HG02571 (cell line): ENCODE measurements around the gene TACR2.
A peak's percentile ranks its signal among the peaks of the same experiment; 100 is the strongest.

Source experiments
- ATAC-seq: cut with Tn5 transposase; IDR thresholded peaks from one replicate; pipeline ENCODE4 v1.9.1; 2021; ENCODE audit warnings: mild to moderate bottlenecking, moderate library complexity; ENCODE audit not compliant: unreplicated experiment

TACR2 gene

DNA sequence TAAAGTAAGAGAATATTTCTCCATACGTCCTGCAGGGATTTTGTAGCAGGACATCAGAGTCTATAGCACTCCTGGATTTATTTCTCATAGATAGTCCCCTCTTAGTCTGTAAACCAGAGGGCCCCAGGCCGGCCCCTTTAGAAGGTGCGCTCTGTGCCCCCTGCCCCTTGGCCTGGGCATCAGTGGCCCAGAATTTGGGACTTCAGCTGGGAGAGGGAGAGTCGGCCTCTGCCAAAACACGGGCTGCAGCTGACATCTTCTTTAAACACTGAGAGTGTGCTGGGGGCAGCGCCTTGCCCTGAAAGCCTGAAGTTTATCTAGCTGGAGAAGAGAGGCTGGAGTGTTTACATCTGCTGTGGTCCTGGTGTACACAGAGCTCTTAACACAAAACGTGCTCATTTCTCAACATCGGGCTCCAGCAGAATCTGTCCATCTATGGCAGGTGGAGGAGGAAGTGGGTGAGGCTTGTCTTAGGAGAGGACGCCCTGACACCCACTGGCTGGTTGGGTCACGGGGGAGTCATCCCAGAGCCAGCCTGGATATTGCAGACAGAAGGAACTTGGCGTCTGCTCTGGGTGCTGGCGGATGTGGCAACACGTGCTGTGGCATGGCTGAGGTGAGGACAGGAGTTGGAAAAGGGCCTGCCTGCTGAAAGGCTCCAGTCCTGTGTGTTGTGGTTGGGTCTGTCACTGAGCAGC lies 5.0 kb upstream of the TACR2 start:
- no peak for ATAC-seq

DNA sequence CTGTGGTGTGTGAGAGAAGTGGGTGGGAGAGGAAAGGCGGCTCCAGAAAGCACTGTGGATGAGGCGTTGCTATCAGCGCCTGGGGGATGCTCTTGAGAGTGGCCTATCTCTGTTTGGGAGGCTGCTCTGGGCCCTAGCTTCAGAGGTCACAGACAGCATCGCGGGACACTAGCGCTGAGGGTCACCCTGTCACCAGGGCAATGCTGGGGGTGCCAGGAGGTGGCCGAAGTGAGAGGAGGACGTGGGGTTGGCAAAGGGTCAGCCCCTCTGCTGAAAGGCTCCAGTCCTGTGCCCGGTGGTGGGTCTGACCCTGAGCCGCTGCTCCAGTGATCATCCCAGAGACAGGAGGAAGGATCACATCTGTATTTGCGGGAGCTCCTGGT lies 3.0 kb upstream of the TACR2 start:
- ATAC-seq = no peak

DNA sequence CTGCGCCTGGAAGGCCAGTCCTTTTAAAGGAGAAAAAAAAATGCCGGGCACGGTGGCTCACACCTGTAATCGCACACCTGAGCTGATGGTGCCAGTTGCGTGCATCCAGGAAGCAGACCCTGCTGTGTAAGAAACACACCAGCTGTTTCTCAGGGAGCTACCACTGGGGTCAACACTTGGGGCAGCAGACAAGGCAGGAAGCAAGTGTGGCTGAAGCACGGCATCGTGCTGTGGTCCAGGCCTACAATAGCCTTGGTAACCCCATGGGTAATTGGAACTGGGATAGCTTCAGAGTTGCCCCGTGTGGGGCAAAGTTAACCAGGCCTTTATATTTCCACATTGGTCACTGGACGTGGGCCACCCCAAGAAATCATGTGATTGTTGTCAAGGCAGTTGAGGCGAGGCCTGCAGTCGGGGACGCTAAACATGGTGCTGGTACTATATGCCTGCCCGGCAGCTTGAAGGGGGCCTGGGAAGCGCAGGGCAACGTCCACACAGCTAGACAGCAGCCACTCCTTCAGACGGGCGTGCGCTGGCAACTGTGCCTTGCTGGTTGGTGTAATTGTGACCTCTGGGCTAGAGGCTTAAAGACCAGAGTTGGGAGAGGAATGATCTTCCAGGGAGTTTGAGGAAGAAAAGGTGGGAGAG lies 2.5 kb upstream of the TACR2 start:
- no peak for ATAC-seq

DNA sequence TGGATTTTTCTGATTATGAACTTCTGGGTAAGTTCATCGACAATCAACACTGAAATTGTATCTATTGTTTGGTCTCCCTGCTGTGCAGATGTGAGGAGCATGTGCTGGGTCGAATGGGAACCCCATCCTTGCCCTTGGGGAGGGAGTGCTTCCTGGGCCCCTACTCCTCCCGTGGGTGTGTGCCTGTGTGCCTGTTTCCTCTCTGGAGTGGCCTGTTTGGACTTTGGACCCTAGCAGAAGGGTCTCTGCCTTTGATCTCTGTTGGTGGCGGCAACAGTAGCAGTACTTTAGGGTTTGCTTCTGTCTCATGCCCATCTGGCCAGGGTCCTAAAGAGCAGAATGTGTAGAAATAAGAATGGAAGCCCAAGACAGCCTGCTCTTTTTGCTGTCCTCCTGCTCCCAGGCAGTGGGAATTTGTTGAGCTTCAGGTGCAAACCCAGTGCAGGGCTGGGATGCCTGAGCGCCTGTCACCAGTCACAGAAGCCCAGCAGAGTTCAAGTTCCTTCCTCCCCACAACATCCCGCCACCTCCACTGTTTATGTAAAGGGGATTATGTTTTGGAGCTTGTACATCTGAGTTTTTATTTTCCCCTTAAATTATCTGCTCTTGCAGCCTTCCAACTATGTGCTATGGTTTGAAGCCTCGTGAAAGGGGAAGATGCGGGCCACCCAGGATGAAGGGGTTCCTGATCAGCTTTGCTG lies 1.5 kb upstream of the TACR2 start:
- ATAC-seq = no peak

DNA sequence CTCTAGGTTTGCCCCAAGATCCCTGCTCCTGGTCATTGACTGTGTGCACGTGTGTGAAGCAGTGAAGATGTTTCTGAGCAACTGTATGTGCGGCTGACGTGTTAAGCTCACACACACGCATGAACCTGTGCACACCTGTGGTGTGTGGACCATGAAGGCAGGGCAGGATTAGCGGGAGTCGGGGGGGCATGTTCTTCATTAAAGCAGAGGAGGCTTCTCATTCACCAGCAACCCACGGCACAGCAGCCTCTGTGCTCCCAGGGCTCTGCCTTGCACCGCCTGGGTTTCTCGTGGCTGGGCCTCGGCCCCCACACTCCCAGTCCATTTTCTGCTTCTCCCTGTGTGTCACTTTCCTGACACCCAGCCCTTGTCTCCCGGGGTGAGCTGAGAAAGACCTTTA lies 824 bp upstream of the TACR2 start:
- no peak for ATAC-seq

DNA sequence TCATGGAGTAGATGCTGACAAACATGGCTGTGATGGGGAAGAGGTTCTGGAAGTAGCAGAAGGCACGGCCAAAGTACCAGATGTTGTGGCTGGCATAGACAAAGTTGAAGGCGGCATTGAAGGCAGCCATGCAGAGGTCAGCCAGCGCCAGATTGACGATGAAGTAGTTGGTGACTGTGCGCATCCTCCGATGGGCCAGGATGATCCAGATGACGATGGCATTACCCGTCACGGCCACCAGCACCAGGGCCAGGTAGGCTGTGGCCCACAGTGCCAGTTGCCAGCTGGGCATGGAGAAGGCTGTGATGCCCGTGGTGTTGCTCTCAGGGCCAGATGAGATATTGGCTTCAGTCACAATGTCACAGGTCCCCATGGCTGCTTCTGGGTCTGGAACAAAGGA lies 767 bp downstream of the TACR2 start:
- no peak for ATAC-seq

DNA sequence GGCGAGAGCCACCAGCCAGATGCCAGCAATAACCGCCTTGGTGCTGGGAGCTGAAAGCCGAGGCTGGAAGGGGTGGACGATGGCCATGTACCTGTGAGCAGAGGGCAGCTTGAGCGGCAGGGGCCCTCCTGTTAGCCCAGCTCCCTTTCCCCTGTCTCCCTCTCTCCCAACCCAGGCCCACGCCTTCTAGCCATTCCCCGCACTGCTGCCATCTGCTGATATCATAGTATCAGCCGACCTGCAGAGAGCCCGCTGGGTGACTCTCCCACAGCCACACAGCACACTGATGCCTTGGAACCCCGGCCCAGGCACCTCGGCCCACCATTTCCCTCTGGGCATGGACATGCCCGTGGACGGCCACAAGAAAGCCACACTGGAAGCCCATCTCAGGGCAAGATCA lies 1.7 kb downstream of the TACR2 start:
- ATAC-seq = no peak

DNA sequence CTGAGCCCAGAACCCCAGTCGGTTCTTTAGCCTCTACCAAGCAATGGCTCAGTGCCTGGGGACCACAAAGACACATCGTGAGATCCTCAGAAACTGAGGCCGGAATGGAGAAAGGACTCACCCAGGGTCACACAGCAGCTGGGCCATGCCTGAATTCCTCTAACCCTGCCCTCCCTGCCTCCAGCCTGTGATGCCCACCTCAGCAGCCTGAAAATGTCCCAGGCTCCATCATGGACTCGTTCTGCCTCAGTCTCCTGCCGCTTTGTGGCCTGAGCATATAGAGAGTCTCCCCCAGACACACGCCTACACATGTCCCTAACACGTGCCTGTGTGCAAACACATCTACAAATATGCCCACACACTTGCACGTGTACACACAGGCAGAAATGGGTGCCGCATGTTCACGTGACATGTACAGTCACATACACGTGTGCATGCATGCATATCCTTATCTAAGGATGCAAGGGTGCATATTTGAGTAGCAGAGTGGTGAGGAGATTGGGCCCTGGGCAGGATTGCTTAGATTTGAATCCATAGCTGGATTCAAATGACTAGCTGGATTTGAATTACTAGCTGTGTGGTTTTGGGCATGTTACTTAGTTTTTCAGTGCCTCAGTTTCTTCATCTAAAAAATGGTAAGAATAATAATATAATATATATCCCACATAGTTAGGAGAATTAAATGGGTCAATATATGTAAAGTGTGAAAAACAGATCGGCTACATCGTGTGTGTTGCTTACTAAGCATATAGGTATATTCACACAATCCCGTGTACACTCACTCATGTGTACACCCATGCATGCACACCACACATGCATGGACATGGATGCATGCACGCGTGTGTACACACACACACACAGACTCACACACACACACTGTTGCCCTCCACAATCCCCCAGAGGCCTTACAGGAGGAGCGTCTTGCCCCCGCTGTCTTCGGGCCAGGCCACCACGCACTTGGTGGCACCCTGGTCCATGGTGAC lies 2.4 kb downstream of the TACR2 start:
- no peak for ATAC-seq

DNA sequence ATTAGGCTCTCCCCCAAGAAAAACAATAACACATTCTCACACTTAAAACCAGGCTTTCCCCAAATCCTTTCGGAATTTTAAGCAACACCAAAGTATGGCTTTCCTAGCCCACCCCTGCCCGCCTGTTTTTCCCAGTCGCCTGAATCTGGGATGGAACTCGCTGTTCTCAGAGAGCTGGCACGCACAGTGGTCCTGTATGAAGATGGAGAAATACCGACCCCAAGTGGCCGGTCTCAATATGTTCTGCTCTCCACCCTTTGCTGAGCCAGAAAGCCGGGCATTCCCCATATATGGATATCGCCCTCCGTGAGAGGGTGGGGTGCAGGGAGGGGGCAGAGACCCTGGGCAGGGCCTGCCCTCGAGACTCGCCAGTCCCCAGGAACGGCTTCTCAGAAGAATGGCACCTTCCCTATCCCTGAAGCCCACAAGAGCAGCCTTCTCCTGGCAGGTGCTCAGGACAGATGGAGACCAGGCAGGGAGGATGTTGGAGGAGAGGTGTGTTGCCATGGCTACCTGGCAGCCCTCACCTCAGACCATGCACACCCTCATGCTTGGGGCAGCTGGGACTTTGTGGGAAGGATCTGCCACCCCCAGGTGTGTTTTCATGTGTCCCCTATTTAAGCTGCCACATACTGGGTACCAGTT lies 3.4 kb downstream of the TACR2 start:
- no peak for ATAC-seq

DNA sequence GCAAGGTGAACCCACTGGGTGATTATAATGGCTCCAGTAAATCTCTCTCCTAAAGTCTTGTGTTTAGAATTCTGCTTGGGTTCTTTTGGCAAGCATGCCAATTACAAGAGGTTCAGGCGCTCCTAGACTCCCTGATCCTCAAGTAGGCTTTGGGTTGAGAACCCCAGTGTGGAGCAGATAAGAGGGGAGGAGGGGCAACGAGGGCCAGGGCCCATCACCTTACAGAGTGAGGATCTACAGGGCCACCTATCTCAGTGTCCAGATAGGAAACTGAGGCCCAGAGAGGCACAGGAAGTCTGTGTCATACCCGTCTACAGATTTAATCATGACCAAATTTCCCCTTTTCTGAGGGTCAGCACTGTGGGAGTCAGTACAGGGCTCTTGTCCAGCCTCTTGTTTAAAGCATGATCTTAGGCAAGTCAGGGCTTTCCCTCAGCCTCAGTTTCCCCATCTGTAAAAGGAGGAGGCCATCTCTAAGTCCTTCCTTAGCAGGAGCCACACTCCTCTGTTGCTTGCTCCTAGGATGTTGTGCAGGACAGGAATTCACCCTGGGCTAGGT lies 4.4 kb downstream of the TACR2 start:
- ATAC-seq = no peak

DNA sequence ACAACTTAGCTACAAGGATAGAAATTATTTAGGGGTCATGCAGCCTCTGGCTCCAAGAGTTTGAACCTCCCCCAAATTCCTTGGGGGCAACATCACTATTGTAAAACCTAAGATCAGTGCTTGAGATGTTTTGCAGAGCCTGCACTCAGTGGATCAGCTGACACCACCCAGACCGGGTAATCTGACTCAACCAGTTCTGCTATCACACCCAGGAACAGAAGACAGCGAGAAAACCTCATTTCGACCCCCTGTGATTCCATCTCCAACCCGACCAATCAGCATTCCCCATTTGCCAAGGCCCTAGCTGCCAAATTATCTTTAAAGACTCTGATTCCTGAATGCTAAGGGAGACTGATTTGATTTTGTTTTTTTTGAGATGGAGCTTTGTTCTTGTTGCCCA lies 5.2 kb downstream of the TACR2 start:
- no peak for ATAC-seq

DNA sequence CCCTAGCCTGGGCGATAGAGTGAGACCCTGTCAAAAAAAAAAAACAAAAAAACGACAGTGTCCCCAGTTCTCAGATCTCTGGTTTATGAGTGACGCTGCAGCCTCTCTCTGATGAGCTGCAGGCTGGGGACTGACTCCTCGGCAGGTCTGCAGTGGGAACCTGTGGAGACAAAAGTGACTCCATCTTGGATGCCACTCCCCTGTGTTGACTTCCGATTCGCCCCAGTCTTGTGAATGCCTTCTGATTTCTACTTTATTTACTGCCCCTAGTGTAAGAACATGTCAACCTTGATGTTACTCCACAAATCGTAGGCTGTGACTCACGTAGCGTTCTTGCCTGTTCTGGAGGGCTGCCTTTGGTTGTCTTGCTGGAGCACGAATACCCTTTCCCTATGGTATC lies 6.2 kb downstream of the TACR2 start:
- ATAC-seq = no peak

DNA sequence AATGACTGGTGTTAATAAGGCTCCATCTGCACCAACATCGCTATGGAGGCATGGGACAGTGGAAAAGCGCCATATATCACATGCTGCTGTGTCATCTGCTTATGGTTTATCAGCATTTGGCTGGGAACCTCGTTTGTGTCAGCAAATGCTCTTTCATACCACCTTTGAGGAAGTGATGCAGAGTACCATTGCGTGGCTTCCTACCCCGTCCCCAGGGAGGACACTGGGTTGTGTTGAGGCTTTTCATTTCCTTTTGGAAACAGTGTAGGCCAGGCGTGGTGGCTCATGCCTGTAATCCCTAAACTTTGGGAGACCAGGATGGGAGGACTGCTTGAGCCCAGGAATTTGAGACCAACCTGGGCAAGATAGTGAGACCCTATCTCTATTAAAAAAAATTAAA lies 6.8 kb downstream of the TACR2 start:
- no peak for ATAC-seq

DNA sequence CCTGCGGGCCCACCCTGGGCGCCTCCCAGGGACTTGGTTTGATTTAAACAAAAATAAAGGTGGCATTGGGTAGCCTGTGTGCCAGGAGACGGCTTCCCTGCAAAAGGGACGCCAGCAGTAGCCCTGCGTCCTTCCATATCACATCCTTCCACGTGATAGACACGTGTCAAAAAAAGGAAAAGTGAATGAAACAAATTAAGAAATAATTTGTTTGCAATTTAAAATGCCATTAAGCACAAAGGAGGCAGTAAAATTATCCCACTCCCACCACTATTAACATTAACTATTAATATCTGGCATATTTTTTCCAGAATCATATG lies 7.6 kb downstream of the TACR2 start:
- no peak for ATAC-seq

DNA sequence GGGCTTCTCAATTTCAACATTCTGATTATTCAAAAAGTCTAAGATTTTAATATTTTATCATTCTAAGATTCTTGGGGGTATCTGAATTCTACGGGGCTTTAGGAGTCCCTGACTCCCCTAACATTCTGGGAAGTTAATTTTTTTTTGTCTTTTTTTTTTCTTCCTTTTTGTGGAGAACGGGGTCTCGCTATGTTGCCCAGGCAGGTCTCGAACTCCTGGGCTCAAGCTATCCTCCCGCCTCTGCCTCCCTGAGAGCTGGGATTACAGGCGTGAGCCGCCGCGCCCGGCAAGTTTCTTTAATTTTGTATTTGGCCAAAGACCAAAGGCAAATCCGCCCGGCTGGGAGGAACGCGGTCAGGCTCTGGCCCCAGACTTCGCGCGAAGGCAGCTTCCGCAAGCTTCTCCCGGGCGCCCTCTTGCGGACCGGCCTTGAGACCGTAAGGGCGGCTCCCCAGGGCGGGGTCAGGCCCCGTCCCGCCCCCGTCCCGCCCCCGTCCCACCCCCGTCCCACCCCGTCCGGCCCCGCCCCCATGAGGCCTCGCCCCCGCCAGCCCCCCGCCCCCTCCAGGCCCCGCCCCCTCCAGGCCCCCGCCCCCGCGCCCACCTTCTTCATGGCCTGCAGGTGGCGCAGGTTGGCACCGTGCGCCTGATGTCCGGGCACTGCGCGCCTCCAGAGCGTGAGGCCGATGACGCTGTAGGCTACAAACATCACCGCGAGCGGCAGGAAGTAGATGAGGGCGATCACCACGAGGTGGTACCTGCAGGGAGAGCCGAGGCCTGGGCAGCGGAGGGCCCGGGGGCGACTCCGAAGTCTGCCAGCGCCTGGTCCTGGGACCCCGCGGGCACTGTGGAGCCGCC lies 8.2 kb downstream of the TACR2 start:
- ATAC-seq = peak; percentile 85

DNA sequence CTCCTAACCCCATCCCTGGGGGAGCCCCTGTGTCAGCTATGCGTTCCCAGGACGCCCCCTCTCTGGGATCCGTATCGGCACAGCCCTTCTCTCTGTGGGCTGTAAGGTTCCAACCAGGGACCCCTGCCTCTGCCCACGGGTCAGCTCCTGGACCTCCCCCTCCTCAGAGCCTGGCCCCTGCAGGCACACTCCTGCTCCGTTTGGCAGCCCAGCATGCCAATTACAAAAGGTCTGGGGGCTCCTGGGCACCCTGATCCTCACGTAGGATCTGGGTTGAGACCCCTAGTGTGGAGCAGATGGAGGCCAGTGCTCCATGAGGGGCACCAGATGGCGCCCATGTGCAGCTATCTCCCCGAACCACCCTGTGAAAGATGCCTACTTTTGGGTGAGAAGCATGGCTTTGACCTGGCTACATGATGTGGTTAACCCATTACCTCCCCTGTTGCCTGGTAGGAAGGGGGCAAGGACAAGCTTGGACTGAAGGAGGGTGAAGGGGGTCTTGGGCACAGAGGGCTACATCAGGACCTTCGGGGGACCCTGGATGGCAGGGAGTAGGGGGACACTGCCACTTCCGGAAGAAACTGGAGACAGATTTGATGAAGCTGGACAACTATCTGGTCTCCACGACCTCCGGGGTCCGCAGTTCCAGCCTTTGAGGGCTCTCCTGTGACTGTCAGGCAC lies 9.0 kb downstream of the TACR2 start:
- no peak for ATAC-seq

DNA sequence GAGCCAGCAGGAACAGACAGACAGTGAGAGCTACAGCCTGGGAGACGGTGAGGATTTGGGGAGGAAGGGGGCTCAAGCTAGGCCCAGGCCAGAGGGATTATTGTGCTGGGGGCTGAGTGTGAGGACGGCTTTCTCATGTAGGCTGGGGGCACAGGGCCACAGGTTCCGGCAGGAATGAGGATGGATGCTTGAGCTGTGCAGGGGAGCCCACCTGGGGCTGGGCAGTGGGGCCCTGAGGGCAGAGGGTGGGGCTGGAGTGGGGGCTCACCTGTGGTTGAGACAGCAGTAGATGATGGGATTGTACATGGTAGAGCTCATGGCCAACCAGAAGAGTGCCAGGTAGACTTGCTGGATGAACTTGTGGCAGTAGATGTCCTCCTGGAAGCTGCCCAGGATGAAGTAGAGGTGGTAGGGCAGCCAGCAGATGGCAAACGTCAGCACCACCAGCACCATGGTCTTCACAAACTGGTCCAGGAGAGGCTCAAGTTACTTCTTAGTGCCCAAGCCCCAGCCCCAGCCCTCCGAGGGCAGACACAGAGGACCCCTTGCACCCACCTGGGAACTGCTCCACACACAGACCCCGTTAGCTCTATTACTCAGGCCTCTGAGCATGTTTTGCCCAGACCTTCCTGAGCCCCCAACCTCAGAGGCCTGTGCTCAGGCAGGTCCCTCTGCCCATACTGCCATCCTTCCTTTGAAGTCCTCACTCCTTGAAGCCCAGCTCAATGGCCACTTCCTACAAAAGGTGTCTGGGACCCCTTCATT lies 9.7 kb downstream of the TACR2 start:
- no peak for ATAC-seq

DNA sequence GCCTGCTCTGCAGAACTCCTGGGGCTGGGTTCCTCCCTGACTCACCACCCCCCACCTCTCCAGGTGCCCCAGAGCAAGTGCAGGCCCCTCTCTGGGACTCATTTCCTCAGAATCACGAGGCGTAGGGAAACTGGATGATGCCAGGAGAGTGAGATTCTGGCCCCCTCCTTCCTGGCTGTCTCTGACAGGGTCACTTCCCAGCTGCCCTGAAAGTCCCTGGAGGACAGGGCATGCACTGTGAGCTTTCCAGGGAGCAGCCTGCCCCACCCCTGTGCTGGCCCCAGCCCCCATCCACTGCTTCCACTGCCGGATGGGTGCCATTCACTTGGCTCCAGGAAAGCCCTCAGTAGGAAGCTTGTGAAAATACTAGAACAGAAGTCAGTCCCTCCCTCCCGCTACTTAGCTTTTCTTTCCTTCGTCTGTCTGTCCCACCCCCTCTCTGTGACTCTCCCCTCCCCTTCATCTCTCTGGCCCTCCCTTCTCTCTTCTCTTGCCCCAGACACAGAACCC lies 10.4 kb downstream of the TACR2 start:
- no peak for ATAC-seq
